Measurements from ENCODE around the gene VPS37C. TPM values are rescaled to one million over a fixed set of nuclear protein-coding genes. Genes with fewer than 3 reads are reported as not detected.
A peak's percentile ranks its signal among the peaks of the same experiment; 100 is the strongest.

VPS37C gene
- total RNA-seq, 2 donors from 2014 or later: 13.2 to 21.1 TPM

DNA sequence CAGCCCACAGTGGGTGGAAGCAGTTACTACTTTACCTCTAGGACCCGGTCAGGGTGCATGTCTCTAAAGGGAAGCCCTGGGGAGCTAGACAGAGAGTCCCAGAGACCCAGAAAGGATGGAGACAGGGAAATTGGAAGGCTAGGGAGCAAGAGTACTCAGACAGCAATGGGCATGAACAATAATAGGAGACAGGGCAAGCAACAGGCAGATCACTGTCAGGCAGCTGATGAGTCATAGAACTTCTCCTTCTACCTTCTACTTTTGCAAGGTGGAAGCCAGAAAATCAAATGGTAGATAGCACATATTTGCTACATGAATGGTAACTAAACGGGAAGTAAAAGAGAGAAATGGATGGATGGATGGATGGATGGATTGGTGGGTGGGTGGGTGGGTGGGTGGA is 39.3 kb downstream of the VPS37C start:
- no peak for DNase-seq
- intact Hi-C loops (cut with DNase I): no loop called here
- no peaks in the 10 kb centered on the region for H3K36me3 ChIP-seq (replicated peaks in 1 of 2; ENCODE audit: insufficient read depth in 1 of 2, low read depth in 2 of 2)
- ATAC-seq: no peak
- no peaks in the 10 kb centered on the region for H3K27me3 ChIP-seq
- H3K27ac ChIP-seq: no peak overlapping the region
- 67 to 82% methylated on average over 2 of the region's 2 CpGs for WGBS, 2 donors
- H3K4me1 ChIP-seq: peaks cover 13% of the 10 kb centered on the region
- H3K4me3 ChIP-seq: no peak overlapping the region
- no peaks in the 10 kb centered on the region for H3K9me3 ChIP-seq
- TF ChIP-seq POLR2A (IDR thresholded peaks at IDR 0.05) (no peak), CTCF (IDR thresholded peaks at IDR 0.05) (no peak)

- H3K27ac ChIP-seq: no peak overlapping the region
- H3K4me3 ChIP-seq: no peak overlapping the region
- peaks cover 13% of the 10 kb centered on the region for H3K4me1 ChIP-seq
- DNase-seq: peak; percentile 59 to 78 (median 67)
- 54 to 66% methylated on average over 10 to 15 of the region's 15 CpGs for WGBS, 2 donors
- intact Hi-C loops (cut with DNase I): no loop called here
- TF ChIP-seq POLR2A (IDR thresholded peaks at IDR 0.05) (no peak), CTCF (IDR thresholded peaks at IDR 0.05) (no peak)
- peak; percentile 54 for ATAC-seq
- H3K9me3 ChIP-seq: no peaks in the 10 kb centered on the region
- no peaks in the 10 kb centered on the region for H3K27me3 ChIP-seq
- H3K36me3 ChIP-seq (replicated peaks in 1 of 2; ENCODE audit: insufficient read depth in 1 of 2, low read depth in 2 of 2): no peaks in the 10 kb centered on the region
Observed at GRCh38 chr11:61121192-61121831, 39.9 kb downstream of the VPS37C start.

GRCh38 chr11:61120706-61121191 is 40.5 kb downstream of the VPS37C start:
- Histone ChIP-seq H3K4me1 (peaks cover 13% of the 10 kb centered on the region), H3K36me3 (replicated peaks in 1 of 2; ENCODE audit: insufficient read depth in 1 of 2, low read depth in 2 of 2) (no peaks in the 10 kb centered on the region), H3K9me3 (no peaks in the 10 kb centered on the region), H3K4me3 (no peak overlapping the region), H3K27ac (no peak overlapping the region), H3K27me3 (no peaks in the 10 kb centered on the region)
- ATAC-seq (peak; percentile 28), DNase-seq (peak in 3 of 4 donors; percentile 24 to 36 (median 34))
- intact Hi-C loops (cut with DNase I): no loop called here
- TF ChIP-seq CTCF (IDR thresholded peaks at IDR 0.05): no peak
- no peak for TF ChIP-seq POLR2A (IDR thresholded peaks at IDR 0.05)
- WGBS, 2 donors: 37 to 48% methylated on average over 4 to 5 of the region's 5 CpGs

DNA sequence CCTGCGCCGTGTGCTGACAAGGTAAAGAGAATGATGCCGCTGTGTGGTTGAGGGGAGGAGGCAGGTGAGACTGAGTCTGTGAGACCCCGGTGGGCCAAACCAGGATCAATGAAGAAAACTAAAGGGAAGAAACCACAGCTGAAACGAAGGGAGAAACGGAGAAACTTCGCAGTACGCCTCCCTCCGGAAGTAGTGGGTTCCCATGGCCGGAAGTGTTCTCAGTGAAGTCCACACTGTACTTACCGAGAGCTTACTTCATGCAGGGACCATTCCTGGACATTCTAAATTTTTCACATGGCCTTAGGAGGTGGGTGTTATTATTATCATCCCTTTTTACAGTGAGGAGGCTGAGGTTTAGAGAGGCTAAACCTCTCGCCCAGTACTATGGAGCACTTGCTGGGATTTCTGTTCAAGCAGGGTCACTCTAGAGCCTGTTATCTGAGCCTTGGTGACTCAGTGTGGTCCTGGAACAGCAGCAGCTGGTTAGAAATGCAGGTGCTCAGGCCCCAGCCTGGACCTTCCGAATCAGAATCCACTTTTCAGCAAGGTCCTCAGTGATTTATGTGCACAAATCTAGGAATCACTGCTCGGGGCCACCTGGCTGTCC is 41.0 kb downstream of the VPS37C start:
- Histone ChIP-seq H3K36me3 (replicated peaks in 1 of 2; ENCODE audit: insufficient read depth in 1 of 2, low read depth in 2 of 2) (no peaks in the 10 kb centered on the region), H3K4me1 (peaks cover 13% of the 10 kb centered on the region), H3K27me3 (no peaks in the 10 kb centered on the region), H3K27ac (no peak overlapping the region), H3K4me3 (no peak overlapping the region), H3K9me3 (no peaks in the 10 kb centered on the region)
- ATAC-seq (no peak), DNase-seq (no peak)
- intact Hi-C loops (cut with DNase I): no loop called here
- no peak for TF ChIP-seq CTCF (IDR thresholded peaks at IDR 0.05)
- 75 to 82% methylated on average over 13 to 14 of the region's 14 CpGs for WGBS, 2 donors

- H3K27ac ChIP-seq: no peak overlapping the region
- intact Hi-C loops (cut with DNase I): no loop called here
- no peaks in the 10 kb centered on the region for H3K27me3 ChIP-seq
- DNase-seq: no peak
- WGBS, 2 donors: 70 to 83% methylated on average over 3 of the region's 3 CpGs
- peaks cover 13% of the 10 kb centered on the region for H3K4me1 ChIP-seq
- ATAC-seq: no peak
- TF ChIP-seq CTCF (IDR thresholded peaks at IDR 0.05) (no peak), POLR2A (IDR thresholded peaks at IDR 0.05) (no peak)
- no peaks in the 10 kb centered on the region for H3K9me3 ChIP-seq
- no peak overlapping the region for H3K4me3 ChIP-seq
- no peaks in the 10 kb centered on the region for H3K36me3 ChIP-seq (replicated peaks in 1 of 2; ENCODE audit: insufficient read depth in 1 of 2, low read depth in 2 of 2)
Observed at GRCh38 chr11:61119571-61119970, 41.7 kb downstream of the VPS37C start.

Measured in body of pancreas (tissue), 4 donors.